ENCODE results near the gene KIN.
A peak's percentile ranks its signal among the peaks of the same experiment; 100 is the strongest.
"Not testable (repeated sequence)": the region's sequence is repeated elsewhere in the genome, so short reads cannot be mapped to it uniquely, and the experiment has no call there.

KIN gene

GRCh38 chr10:7795605-7796004 is 7.8 kb upstream of the KIN start:
- DNase-seq (ENCODE audit: low read depth in 2 of 3, low spot score in 1 of 3): no peak

- DNase-seq (ENCODE audit: low read depth in 2 of 3, low spot score in 1 of 3): no peak
These were observed 6.6 kb upstream of the KIN start for GRCh38 chr10:7794251-7795026.

- no peak for DNase-seq (ENCODE audit: low read depth in 2 of 3, low spot score in 1 of 3)
These were observed 4.7 kb upstream of the KIN start for GRCh38 chr10:7792541-7792940.

GRCh38 chr10:7789390-7789789 is 1.6 kb upstream of the KIN start:
- no peak for DNase-seq (ENCODE audit: low read depth in 2 of 3, low spot score in 1 of 3)

GRCh38 chr10:7788639-7789286 is 970 bp upstream of the KIN start:
- no peak for DNase-seq (ENCODE audit: low read depth in 2 of 3, low spot score in 1 of 3)

GRCh38 chr10:7787150-7787856 is 490 bp downstream of the KIN start:
- DNase-seq (ENCODE audit: low read depth in 2 of 3, low spot score in 1 of 3): no peak

GRCh38 chr10:7786430-7786829 is 1.4 kb downstream of the KIN start:
- no peak for DNase-seq (ENCODE audit: low read depth in 2 of 3, low spot score in 1 of 3)

GRCh38 chr10:7782194-7782593 is 5.6 kb downstream of the KIN start:
- not testable (repeated sequence) for DNase-seq (ENCODE audit: low read depth in 2 of 3, low spot score in 1 of 3)

GRCh38 chr10:7776777-7777176 is 11.0 kb downstream of the KIN start:
- no peak for DNase-seq (ENCODE audit: low read depth in 2 of 3, low spot score in 1 of 3)

GRCh38 chr10:7773845-7774801 is 13.7 kb downstream of the KIN start:
- no peak for DNase-seq (ENCODE audit: low read depth in 2 of 3, low spot score in 1 of 3)

- DNase-seq (ENCODE audit: low read depth in 2 of 3, low spot score in 1 of 3): no peak
These were observed 19.4 kb downstream of the KIN start for GRCh38 chr10:7768417-7768816.

- DNase-seq (ENCODE audit: low read depth in 2 of 3, low spot score in 1 of 3): no peak
These were observed 20.6 kb downstream of the KIN start for GRCh38 chr10:7767209-7767608.

- no peak for DNase-seq (ENCODE audit: low read depth in 2 of 3, low spot score in 1 of 3)
These were observed 21.6 kb downstream of the KIN start for GRCh38 chr10:7766241-7766640.

GRCh38 chr10:7763929-7764328 is 23.9 kb downstream of the KIN start:
- DNase-seq (ENCODE audit: low read depth in 2 of 3, low spot score in 1 of 3): no peak

- DNase-seq (ENCODE audit: low read depth in 2 of 3, low spot score in 1 of 3): peak in 1 of 3 donors; percentile 5
These were observed 31.3 kb downstream of the KIN start for GRCh38 chr10:7756360-7756992.

- no peak for DNase-seq (ENCODE audit: low read depth in 2 of 3, low spot score in 1 of 3)
These were observed 32.7 kb downstream of the KIN start for GRCh38 chr10:7755103-7755502.

- no peak for DNase-seq (ENCODE audit: low read depth in 2 of 3, low spot score in 1 of 3)
These were observed 35.5 kb downstream of the KIN start for GRCh38 chr10:7752251-7752650.

- no peak for DNase-seq (ENCODE audit: low read depth in 2 of 3, low spot score in 1 of 3)
These were observed 37.6 kb downstream of the KIN start for GRCh38 chr10:7750222-7750621.

GRCh38 chr10:7748637-7749036 is 39.2 kb downstream of the KIN start:
- DNase-seq (ENCODE audit: low read depth in 2 of 3, low spot score in 1 of 3): not testable (repeated sequence)

GRCh38 chr10:7744307-7744706 is 43.5 kb downstream of the KIN start:
- DNase-seq (ENCODE audit: low read depth in 2 of 3, low spot score in 1 of 3): no peak
